ENCODE results near the gene TUBGCP5.
A peak's percentile ranks its signal among the peaks of the same experiment; 100 is the strongest.

The TUBGCP5 gene

GRCh38 chr15:22962611-22963010 is 76.8 kb downstream of the TUBGCP5 start:
- no peak for TF ChIP-seq ZNF521 (tag by site-specific recombination; IDR thresholded peaks at IDR 0.05)
- TF ChIP-seq ZNF335 (tag by site-specific recombination; conservative IDR thresholded peaks at IDR 0.05): no peak
- no peak for TF ChIP-seq ZNF529 (tag by site-specific recombination; IDR thresholded peaks at IDR 0.05; ENCODE audit: insufficient replicate concordance)
- TF ChIP-seq, protein P1, sequence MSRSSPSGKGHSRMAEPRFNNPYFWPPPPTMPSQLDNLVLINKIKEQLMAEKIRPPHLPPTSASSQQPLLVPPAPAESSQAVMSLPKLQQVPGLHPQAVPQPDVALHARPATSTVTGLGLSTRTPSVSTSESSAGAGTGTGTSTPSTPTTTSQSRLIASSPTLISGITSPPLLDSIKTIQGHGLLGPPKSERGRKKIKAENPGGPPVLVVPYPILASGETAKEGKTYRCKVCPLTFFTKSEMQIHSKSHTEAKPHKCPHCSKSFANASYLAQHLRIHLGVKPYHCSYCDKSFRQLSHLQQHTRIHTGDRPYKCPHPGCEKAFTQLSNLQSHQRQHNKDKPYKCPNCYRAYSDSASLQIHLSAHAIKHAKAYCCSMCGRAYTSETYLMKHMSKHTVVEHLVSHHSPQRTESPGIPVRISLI (tag by site-specific recombination; IDR thresholded peaks at IDR 0.05): no peak
- TF ChIP-seq HOXD13 (CRISPR knock-in tag; IDR thresholded peaks at IDR 0.05; ENCODE audit: borderline replicate concordance): no peak
- no peak for TF ChIP-seq ZNF623 (tag by site-specific recombination; IDR thresholded peaks at IDR 0.05)
- TF ChIP-seq ZNF776 (tag by site-specific recombination; IDR thresholded peaks at IDR 0.05; ENCODE audit: borderline replicate concordance): no peak
- Histone ChIP-seq H3K4me3 (ENCODE audit: low read depth, low read length) (no peak overlapping the region), H3K36me3 (ENCODE audit: control insufficient read depth in 2 of 2, insufficient read depth in 1 of 2, low read length in 2 of 2) (no peaks in the 10 kb centered on the region; a peak in 1 of 3 replicates), H3K4me1 (ENCODE audit: control insufficient read depth, insufficient read depth, low read length) (no peaks in the 10 kb centered on the region), H3K27ac (ENCODE audit: extremely low read depth, low read depth, low read length) (no peak overlapping the region), H3K9me3 (ENCODE audit: control insufficient read depth, insufficient read depth, low read depth, low read length) (no peaks in the 10 kb centered on the region)
- ChIA-PET CTCF (no interaction called here), POLR2A (no interaction called here)

- Histone ChIP-seq H3K4me1 (ENCODE audit: control insufficient read depth, insufficient read depth, low read length) (no peaks in the 10 kb centered on the region), H3K9me3 (ENCODE audit: control insufficient read depth, insufficient read depth, low read depth, low read length) (no peaks in the 10 kb centered on the region), H3K27ac (ENCODE audit: extremely low read depth, low read depth, low read length) (no peak overlapping the region), H3K36me3 (ENCODE audit: control insufficient read depth in 2 of 2, insufficient read depth in 1 of 2, low read length in 2 of 2) (no peaks in the 10 kb centered on the region; a peak in 1 of 3 replicates), H3K4me3 (ENCODE audit: low read depth, low read length) (no peak overlapping the region)
- CTCF ChIA-PET: no interaction called here
- TF ChIP-seq PRDM1 (tag by site-specific recombination; IDR thresholded peaks at IDR 0.05): peak; percentile 49; the same call in 1 of the 2 replicates
- TF ChIP-seq ZNF558 (tag by site-specific recombination; IDR thresholded peaks at IDR 0.05): no peak
- POLR2A ChIA-PET: no interaction called here
Measured at GRCh38 chr15:22961762-22962161, 77.6 kb downstream of the TUBGCP5 start.

DNA sequence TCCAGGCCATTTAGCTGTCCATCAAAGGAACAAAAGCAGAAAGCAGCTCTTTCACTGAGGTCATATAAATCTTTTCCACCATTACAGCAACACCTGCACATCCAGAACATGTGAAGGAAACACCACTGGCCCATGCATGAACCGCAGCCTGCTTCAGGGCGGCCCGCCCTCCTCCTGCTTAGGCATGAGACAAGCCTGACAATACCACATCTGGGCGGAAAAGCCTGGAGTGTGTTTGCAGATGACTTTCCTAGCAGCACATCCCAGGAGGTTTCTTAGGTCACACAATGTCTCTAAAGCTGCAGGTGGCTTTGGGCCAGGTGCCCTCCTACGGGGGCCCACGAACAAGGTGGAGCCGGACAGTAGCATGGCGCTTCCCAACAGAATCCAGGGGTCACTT is 78.8 kb downstream of the TUBGCP5 start:
- H3K4me1 ChIP-seq (ENCODE audit: control insufficient read depth, insufficient read depth, low read length): no peaks in the 10 kb centered on the region
- H3K36me3 ChIP-seq (ENCODE audit: control insufficient read depth in 2 of 2, insufficient read depth in 1 of 2, low read length in 2 of 2): no peaks in the 10 kb centered on the region; a peak in 1 of 3 replicates
- H3K4me3 ChIP-seq (ENCODE audit: low read depth, low read length): no peak overlapping the region
- no peak overlapping the region for H3K27ac ChIP-seq (ENCODE audit: extremely low read depth, low read depth, low read length)
- H3K9me3 ChIP-seq (ENCODE audit: control insufficient read depth, insufficient read depth, low read depth, low read length): no peaks in the 10 kb centered on the region
- TF ChIP-seq, protein P2, sequence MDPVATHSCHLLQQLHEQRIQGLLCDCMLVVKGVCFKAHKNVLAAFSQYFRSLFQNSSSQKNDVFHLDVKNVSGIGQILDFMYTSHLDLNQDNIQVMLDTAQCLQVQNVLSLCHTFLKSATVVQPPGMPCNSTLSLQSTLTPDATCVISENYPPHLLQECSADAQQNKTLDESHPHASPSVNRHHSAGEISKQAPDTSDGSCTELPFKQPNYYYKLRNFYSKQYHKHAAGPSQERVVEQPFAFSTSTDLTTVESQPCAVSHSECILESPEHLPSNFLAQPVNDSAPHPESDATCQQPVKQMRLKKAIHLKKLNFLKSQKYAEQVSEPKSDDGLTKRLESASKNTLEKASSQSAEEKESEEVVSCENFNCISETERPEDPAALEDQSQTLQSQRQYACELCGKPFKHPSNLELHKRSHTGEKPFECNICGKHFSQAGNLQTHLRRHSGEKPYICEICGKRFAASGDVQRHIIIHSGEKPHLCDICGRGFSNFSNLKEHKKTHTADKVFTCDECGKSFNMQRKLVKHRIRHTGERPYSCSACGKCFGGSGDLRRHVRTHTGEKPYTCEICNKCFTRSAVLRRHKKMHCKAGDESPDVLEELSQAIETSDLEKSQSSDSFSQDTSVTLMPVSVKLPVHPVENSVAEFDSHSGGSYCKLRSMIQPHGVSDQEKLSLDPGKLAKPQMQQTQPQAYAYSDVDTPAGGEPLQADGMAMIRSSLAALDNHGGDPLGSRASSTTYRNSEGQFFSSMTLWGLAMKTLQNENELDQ (tag by site-specific recombination; IDR thresholded peaks at IDR 0.05; ENCODE audit: low read depth): no peak
- no peak for TF ChIP-seq ZNF211 (tag by site-specific recombination; IDR thresholded peaks at IDR 0.05; ENCODE audit: low read depth)
- peak; percentile 40; the same call in 1 of the 2 replicates for TF ChIP-seq ZNF10 (tag by site-specific recombination; IDR thresholded peaks at IDR 0.05)
- no peak for TF ChIP-seq ZNF777 (tag by site-specific recombination; IDR thresholded peaks at IDR 0.05; ENCODE audit: borderline replicate concordance)
- TF ChIP-seq ATF2 (tag by site-specific recombination; IDR thresholded peaks at IDR 0.05; ENCODE audit: low read depth): no peak
- no peak for TF ChIP-seq ZNF670 (tag by site-specific recombination; IDR thresholded peaks at IDR 0.05; ENCODE audit: low read depth)
- ChIA-PET CTCF (interaction anchor here (0.7 kb wide), 1 partner anchor 20 kb away, joined by 3 read pairs; no protein-coding TSS in a partner anchor), POLR2A (no interaction called here)
